ENCODE data around the gene FGD4.

Gene FGD4

DNA sequence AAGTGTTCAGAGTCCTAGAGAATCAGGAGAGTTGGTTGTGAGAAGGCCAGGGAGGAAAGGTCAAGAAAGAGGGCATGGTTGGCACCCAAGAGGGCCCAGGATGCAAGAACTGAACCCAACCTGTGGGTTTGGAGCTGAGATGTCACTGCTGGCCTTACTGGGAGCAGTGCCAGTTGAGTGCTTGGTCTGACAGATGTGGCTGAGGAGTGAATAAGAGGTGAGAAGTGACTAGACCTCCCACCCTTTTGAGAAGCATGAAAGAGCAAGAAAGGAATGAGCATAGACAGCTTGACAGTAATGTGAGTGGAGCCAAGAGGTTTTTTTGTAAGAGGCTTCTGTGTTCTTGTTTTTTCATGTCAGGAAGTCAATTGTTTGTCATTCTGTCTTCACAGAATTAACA is 95.3 kb downstream of the FGD4 start:
- TF ChIP-seq CTCF (IDR thresholded peaks at IDR 0.05; ENCODE audit: insufficient read depth, low read length, poor library complexity, severe bottlenecking) = no peak
- no peak for DNase-seq (ENCODE audit: extremely low read depth, insufficient read length)
- H3K36me3 ChIP-seq (ENCODE audit: control insufficient read depth, insufficient read depth, low read length) = no peaks in the 10 kb centered on the region
- H3K27me3 ChIP-seq (replicated peaks; ENCODE audit: control insufficient read depth, insufficient read depth, low read length) = no peaks in the 10 kb centered on the region
- no peak overlapping the region for H3K4me3 ChIP-seq (replicated peaks; ENCODE audit: low read depth, low read length)

- H3K4me3 ChIP-seq (replicated peaks; ENCODE audit: low read depth, low read length) = no peak overlapping the region
- no peaks in the 10 kb centered on the region for H3K27me3 ChIP-seq (replicated peaks; ENCODE audit: control insufficient read depth, insufficient read depth, low read length)
- no peaks in the 10 kb centered on the region for H3K36me3 ChIP-seq (ENCODE audit: control insufficient read depth, insufficient read depth, low read length)
- TF ChIP-seq CTCF (IDR thresholded peaks at IDR 0.05; ENCODE audit: insufficient read depth, low read length, poor library complexity, severe bottlenecking) = no peak
- DNase-seq (ENCODE audit: extremely low read depth, insufficient read length) = no peak
Measured at GRCh38 chr12:32496946-32497345, 97.6 kb downstream of the FGD4 start.

DNA sequence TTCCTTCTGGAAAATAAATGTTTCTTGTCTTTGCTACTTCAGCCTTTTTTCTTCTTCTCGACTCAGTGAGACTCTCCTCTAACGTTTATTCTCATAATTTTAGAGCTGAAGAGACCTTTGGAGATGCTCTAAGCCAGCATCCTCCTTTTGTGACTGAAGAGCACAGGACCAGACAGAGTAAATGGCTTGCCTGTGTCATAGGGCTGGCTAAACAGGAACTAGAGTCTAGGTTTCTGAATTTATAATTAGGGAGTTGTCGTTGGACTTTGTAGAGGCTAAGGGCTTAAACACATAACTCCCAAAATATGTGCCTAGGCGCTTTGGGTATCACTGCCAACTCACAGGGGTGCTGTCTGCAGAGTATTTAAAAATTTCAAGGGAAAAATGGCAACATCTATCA is 98.5 kb downstream of the FGD4 start:
- no peak for DNase-seq (ENCODE audit: extremely low read depth, insufficient read length)
- no peak for TF ChIP-seq CTCF (IDR thresholded peaks at IDR 0.05; ENCODE audit: insufficient read depth, low read length, poor library complexity, severe bottlenecking)
- H3K36me3 ChIP-seq (ENCODE audit: control insufficient read depth, insufficient read depth, low read length) = no peaks in the 10 kb centered on the region
- no peaks in the 10 kb centered on the region for H3K27me3 ChIP-seq (replicated peaks; ENCODE audit: control insufficient read depth, insufficient read depth, low read length)
- no peak overlapping the region for H3K4me3 ChIP-seq (replicated peaks; ENCODE audit: low read depth, low read length)

GRCh38 chr12:32499048-32499447 is 99.7 kb downstream of the FGD4 start:
- TF ChIP-seq CTCF (IDR thresholded peaks at IDR 0.05; ENCODE audit: insufficient read depth, low read length, poor library complexity, severe bottlenecking) = no peak
- H3K36me3 ChIP-seq (ENCODE audit: control insufficient read depth, insufficient read depth, low read length) = no peaks in the 10 kb centered on the region
- H3K4me3 ChIP-seq (replicated peaks; ENCODE audit: low read depth, low read length) = no peak overlapping the region
- DNase-seq (ENCODE audit: extremely low read depth, insufficient read length) = no peak
- H3K27me3 ChIP-seq (replicated peaks; ENCODE audit: control insufficient read depth, insufficient read depth, low read length) = no peaks in the 10 kb centered on the region

DNA sequence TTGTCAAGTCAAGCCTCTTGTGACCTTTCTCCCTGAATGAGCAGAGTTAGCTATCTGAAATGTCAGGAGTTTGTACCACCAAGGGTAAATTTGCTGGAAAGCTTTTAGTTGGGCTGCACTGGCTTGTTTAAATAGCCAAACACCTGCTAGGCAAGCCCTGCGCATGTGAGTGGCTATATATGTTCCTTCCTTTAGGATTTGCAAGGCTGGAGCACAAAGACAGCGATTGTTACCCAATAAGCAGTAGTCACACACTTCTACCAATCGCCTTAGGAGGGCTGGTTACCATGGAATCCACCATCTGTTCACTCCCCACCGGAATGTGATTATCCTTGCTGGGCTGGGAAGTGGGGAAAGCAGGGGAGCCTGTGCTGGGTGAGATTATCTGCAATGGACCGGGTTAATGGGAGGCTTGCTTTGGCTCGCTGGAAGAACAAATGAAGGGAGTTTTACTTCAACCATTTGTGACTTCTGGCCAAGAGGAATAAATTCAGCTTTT is 102.5 kb downstream of the FGD4 start:
- TF ChIP-seq CTCF (IDR thresholded peaks at IDR 0.05; ENCODE audit: insufficient read depth, low read length, poor library complexity, severe bottlenecking) = no peak
- Histone ChIP-seq H3K36me3 (ENCODE audit: control insufficient read depth, insufficient read depth, low read length) (no peaks in the 10 kb centered on the region), H3K4me3 (replicated peaks; ENCODE audit: low read depth, low read length) (no peak overlapping the region), H3K27me3 (replicated peaks; ENCODE audit: control insufficient read depth, insufficient read depth, low read length) (no peaks in the 10 kb centered on the region)
- no peak for DNase-seq (ENCODE audit: extremely low read depth, insufficient read length)
